GM12878 (cell line): ENCODE results near the gene KCNQ1OT1. TPM values are rescaled to one million over a fixed set of nuclear protein-coding genes. Genes with fewer than 3 reads are reported as not detected.

ENCODE experiments used
- ATAC-seq: fragments of 200-7000 bp; cut with Tn5 transposase; 3 replicates; pipeline ENCODE4 v1.9.1; 2020; ENCODE audit warnings: mild to moderate bottlenecking, moderate library complexity
- BruUV-seq: library from RNA; stranded (reverse); fragments of 400-500 nt; replicated peaks from 2 replicates; lab custom pipeline; 2021; lab: Mats Ljungman, UMichigan
- CTCF ChIA-PET: fragments of 300-600 bp; sonication (Branson Sonifier 250); formaldehyde crosslinking; extraction: SDS; loops from one replicate; lab custom pipeline; 2021; ENCODE audit warnings: inconsistent platforms; lab: Yijun Ruan, JAX
- POLR2A ChIA-PET: fragments of 350-600 bp; formaldehyde crosslinking; extraction: SDS; loops from one replicate; lab custom pipeline; 2021; ENCODE audit warnings: inconsistent platforms; lab: Charles Lee
- RAD21 ChIA-PET: fragments of 300-600 bp; sonication (Branson Sonifier 250); formaldehyde crosslinking; loops from one replicate; lab custom pipeline; 2023; ENCODE audit warnings: antibody characterized with exemption; ENCODE audit not compliant: unreplicated experiment; lab: Charles Lee
- SMC1A ChIA-PET: fragments of 300-600 bp; sonication (Branson Sonifier 250); formaldehyde crosslinking; loops from one replicate; lab custom pipeline; 2023; ENCODE audit not compliant: unreplicated experiment, uncharacterized antibody; lab: Charles Lee
- DNase-seq: peaks from one replicate; pipeline ENCODE4 v3.0.0-alpha.2; 2011; ENCODE audit warnings: low read depth, low spot score
- FAIRE-seq: peaks from 3 replicates; lab custom pipeline; 2011; peaks lifted over from hg19 to GRCh38; lab: Jason Lieb, UNC
- H2AFZ ChIP-seq: 2 replicates; pipeline ENCODE4 v1.6.0; 2011; ENCODE audit warnings: low read depth, low read length, control low read depth; ENCODE audit not compliant: control insufficient read depth
- H3K27ac ChIP-seq: 2 replicates; pipeline ENCODE4 v1.5.1; 2011; ENCODE audit warnings: control low read depth; ENCODE audit not compliant: control insufficient read depth, insufficient read depth
- H3K27me3 ChIP-seq, 2 experiments: replicated peaks in 1 of 2; 2 replicates each; pipeline versions ENCODE4 v1.6.0 to v1.6.1; 2011; ENCODE audit warnings: low read length in 1 of 2; ENCODE audit not compliant: control insufficient read depth in 2 of 2, insufficient read depth in 2 of 2
- H3K36me3 ChIP-seq, 2 experiments: 2 replicates each; pipeline ENCODE4 v1.5.1; 2011; ENCODE audit warnings: low read length in 1 of 2; ENCODE audit not compliant: control insufficient read depth in 2 of 2, insufficient read depth in 2 of 2
- H3K4me1 ChIP-seq: 2 replicates; pipeline ENCODE4 v1.6.1; 2011; ENCODE audit warnings: mild to moderate bottlenecking, low read length, moderate library complexity, mixed read lengths; ENCODE audit not compliant: control insufficient read depth, insufficient read depth
- H3K4me2 ChIP-seq: 2 replicates; pipeline ENCODE4 v1.6.0; 2011; ENCODE audit warnings: control low read depth; ENCODE audit not compliant: control insufficient read depth, insufficient read depth
- H3K4me3 ChIP-seq: fragments of 200-600 bp; sonication (generic); 2 replicates; pipeline ENCODE4 v1.5.1; 2016
- H3K79me2 ChIP-seq: 2 replicates; pipeline ENCODE4 v1.6.0; 2011; ENCODE audit warnings: low read length; ENCODE audit not compliant: control insufficient read depth, insufficient read depth
- H3K9ac ChIP-seq: 2 replicates; pipeline ENCODE4 v1.8.0; 2011; ENCODE audit warnings: low read length, control low read depth, mixed read lengths; ENCODE audit not compliant: control insufficient read depth, insufficient read depth
- H3K9me3 ChIP-seq: replicated peaks from 3 replicates; pipeline ENCODE4 v1.5.1; 2011; ENCODE audit warnings: mild to moderate bottlenecking, low read length; ENCODE audit not compliant: control insufficient read depth, insufficient read depth
- H4K20me1 ChIP-seq: 2 replicates; pipeline ENCODE4 v1.6.0; 2011; ENCODE audit not compliant: control insufficient read depth, insufficient read depth
- NFYB ChIP-seq: IDR thresholded peaks from 2 replicates; pipeline ENCODE4 v1.6.1; 2011; ENCODE audit warnings: low read depth, mild to moderate bottlenecking, low read length, improper control_type of control experiment, moderate library complexity; ENCODE audit not compliant: insufficient read depth
- WGBS: methylation state at CpG from one replicate; pipeline ENCODE4 v1.1.6; 2016; ENCODE audit warnings: low lambda C conversion rate; ENCODE audit not compliant: insufficient replicate concordance, insufficient coverage; ENCODE audit errors: missing lambda C conversion rate; 5-methylcytosine and 5-hydroxymethylcytosine counted together
- in situ Hi-C: fragments of 300-500 bp; cut with MboI; formaldehyde crosslinking; loops from 9 replicates; pipeline ENCODE4 v1.14.3; 2018; ENCODE audit warnings: mixed read lengths
- intact Hi-C: fragments of 100-400 bp; cut with micrococcal nuclease; formaldehyde crosslinking; loops from one replicate; pipeline ENCODE4 v1.14.2; 2022; ENCODE audit not compliant: unreplicated experiment
- polyA plus RNA-seq, 11 experiments: library from polyadenylated mRNA; depleted of rRNA in 4 of 11; unstranded in 6 of 11; stranded (reverse) in 5 of 11; fragments of >200 nt; fragmentation: Nextera tagmentation in 4 of 11; fragmentation: Illumina TruSeq in 1 of 11; extraction: Ambion mirVana in 4 of 11; extraction: Trizol in 1 of 11; gene quantifications; 1 replicate in 1 of 11; 2 replicates in 10 of 11; pipeline versions ENCODE4 v1.2.1 to v1.2.3, GENCODE V29; 2011 to 2016; ENCODE audit warnings: inconsistent platforms in 2 of 11, missing spikeins in 2 of 11, low read depth in 1 of 11
- total RNA-seq, 4 experiments: library from RNA; depleted of rRNA in 3 of 4; stranded (reverse); fragments of >200 nt in 3 of 4; fragmentation: Illumina TruSeq in 1 of 4; extraction: Trizol in 1 of 4; gene quantifications; 2 replicates each; pipeline versions ENCODE4 v1.2.1 to v1.2.3, GENCODE V29; 2013 to 2021
- TF ChIP-seq, protein P1 (sequence below): fragments of 150-350 bp; IDR thresholded peaks from 2 replicates; pipeline ENCODE4 v1.6.1; 2016; ENCODE audit warnings: low read depth, low read length

KCNQ1OT1 gene
- total and polyA plus RNA-seq, 10 of the 15 experiments (the other 5 are each of a cell fraction or from before 2014, with no cell fraction given) = 0.02 to 1.6 (median 0.41) TPM

GRCh38 chr11:2732940-2733628 is 33.3 kb upstream of the KCNQ1OT1 start:
- FAIRE-seq (no peak), DNase-seq (no peak), ATAC-seq (no peak)
- no peaks in the 10 kb centered on the region; a peak in 1 of 4 replicates for H3K27me3 ChIP-seq
- RAD21 ChIA-PET = no interaction called here
- in situ Hi-C loops (no loop called here), intact Hi-C loops (no loop called here)
- POLR2A ChIA-PET = no interaction called here
- H2AFZ ChIP-seq = no peak overlapping the region
- CTCF ChIA-PET = no interaction called here
- 23% methylated on average over 11 of the region's 12 CpGs for WGBS
- no peaks in the 10 kb centered on the region for H3K36me3 ChIP-seq
- H3K4me3 ChIP-seq = no peak overlapping the region
- no peak overlapping the region for H3K9ac ChIP-seq
- TF ChIP-seq, protein P1, sequence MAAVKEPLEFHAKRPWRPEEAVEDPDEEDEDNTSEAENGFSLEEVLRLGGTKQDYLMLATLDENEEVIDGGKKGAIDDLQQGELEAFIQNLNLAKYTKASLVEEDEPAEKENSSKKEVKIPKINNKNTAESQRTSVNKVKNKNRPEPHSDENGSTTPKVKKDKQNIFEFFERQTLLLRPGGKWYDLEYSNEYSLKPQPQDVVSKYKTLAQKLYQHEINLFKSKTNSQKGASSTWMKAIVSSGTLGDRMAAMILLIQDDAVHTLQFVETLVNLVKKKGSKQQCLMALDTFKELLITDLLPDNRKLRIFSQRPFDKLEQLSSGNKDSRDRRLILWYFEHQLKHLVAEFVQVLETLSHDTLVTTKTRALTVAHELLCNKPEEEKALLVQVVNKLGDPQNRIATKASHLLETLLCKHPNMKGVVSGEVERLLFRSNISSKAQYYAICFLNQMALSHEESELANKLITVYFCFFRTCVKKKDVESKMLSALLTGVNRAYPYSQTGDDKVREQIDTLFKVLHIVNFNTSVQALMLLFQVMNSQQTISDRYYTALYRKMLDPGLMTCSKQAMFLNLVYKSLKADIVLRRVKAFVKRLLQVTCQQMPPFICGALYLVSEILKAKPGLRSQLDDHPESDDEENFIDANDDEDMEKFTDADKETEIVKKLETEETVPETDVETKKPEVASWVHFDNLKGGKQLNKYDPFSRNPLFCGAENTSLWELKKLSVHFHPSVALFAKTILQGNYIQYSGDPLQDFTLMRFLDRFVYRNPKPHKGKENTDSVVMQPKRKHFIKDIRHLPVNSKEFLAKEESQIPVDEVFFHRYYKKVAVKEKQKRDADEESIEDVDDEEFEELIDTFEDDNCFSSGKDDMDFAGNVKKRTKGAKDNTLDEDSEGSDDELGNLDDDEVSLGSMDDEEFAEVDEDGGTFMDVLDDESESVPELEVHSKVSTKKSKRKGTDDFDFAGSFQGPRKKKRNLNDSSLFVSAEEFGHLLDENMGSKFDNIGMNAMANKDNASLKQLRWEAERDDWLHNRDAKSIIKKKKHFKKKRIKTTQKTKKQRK = no peak
- TF ChIP-seq NFYB = no peak
- no TSS peak for BruUV-seq
- no peak overlapping the region for H3K27ac ChIP-seq
- H3K79me2 ChIP-seq = no peaks in the 10 kb centered on the region
- H3K9me3 ChIP-seq = no peaks in the 10 kb centered on the region
- no peaks in the 10 kb centered on the region for H3K4me1 ChIP-seq
- H4K20me1 ChIP-seq = no peaks in the 10 kb centered on the region
- SMC1A ChIA-PET = no interaction called here
- no peak overlapping the region for H3K4me2 ChIP-seq
